GM20000 (cell line): ENCODE data around the gene CDH11.

Experiments used
- DNase-seq: peaks from one replicate; pipeline ENCODE4 v3.0.0; 2012; ENCODE audit warnings: low spot score
- CTCF ChIP-seq: IDR thresholded peaks from 2 replicates; pipeline ENCODE4 v1.5.1; 2012; ENCODE audit warnings: mild to moderate bottlenecking, control low read depth; ENCODE audit errors: extremely low read depth, missing control alignments

The CDH11 gene

GRCh38 chr16:64981568-64982281 lies 140.1 kb downstream of the CDH11 start:
- no peak for TF ChIP-seq CTCF
- no peak for DNase-seq

- TF ChIP-seq CTCF: no peak
- no peak for DNase-seq
Observed at GRCh38 chr16:64977206-64977920, 144.5 kb downstream of the CDH11 start.

- no peak for TF ChIP-seq CTCF
- DNase-seq: no peak
Observed at GRCh38 chr16:64975821-64976220, 146.0 kb downstream of the CDH11 start.

GRCh38 chr16:64974381-64974780 lies 147.5 kb downstream of the CDH11 start:
- TF ChIP-seq CTCF: no peak
- DNase-seq: no peak

GRCh38 chr16:64973171-64973570 lies 148.7 kb downstream of the CDH11 start:
- no peak for DNase-seq
- no peak for TF ChIP-seq CTCF

- no peak for DNase-seq
- no peak for TF ChIP-seq CTCF
Observed at GRCh38 chr16:64971171-64971570, 150.7 kb downstream of the CDH11 start.

GRCh38 chr16:64969221-64969620 lies 152.6 kb downstream of the CDH11 start:
- DNase-seq: no peak
- no peak for TF ChIP-seq CTCF
